Neural progenitor cell (in vitro differentiated cells): ENCODE data around the gene TRABD.

Source experiments
- EZH2 ChIP-seq: fragments of 200-600 bp; sonication (generic); IDR thresholded peaks from 2 replicates; pipeline ENCODE4 v1.6.1; 2017; ENCODE audit warnings: antibody characterized with exemption, mild to moderate bottlenecking, moderate library complexity
- EZH2phosphoT487 ChIP-seq: fragments of 200-600 bp; sonication (generic); IDR thresholded peaks from 2 replicates; pipeline ENCODE4 v1.6.1; 2017; ENCODE audit warnings: antibody characterized with exemption
- TF ChIP-seq, protein P1 (sequence below): fragments of 200-600 bp; sonication (generic); IDR thresholded peaks from 2 replicates; pipeline ENCODE4 v1.5.1; 2017; ENCODE audit warnings: antibody characterized with exemption, mild to moderate bottlenecking

DNA sequence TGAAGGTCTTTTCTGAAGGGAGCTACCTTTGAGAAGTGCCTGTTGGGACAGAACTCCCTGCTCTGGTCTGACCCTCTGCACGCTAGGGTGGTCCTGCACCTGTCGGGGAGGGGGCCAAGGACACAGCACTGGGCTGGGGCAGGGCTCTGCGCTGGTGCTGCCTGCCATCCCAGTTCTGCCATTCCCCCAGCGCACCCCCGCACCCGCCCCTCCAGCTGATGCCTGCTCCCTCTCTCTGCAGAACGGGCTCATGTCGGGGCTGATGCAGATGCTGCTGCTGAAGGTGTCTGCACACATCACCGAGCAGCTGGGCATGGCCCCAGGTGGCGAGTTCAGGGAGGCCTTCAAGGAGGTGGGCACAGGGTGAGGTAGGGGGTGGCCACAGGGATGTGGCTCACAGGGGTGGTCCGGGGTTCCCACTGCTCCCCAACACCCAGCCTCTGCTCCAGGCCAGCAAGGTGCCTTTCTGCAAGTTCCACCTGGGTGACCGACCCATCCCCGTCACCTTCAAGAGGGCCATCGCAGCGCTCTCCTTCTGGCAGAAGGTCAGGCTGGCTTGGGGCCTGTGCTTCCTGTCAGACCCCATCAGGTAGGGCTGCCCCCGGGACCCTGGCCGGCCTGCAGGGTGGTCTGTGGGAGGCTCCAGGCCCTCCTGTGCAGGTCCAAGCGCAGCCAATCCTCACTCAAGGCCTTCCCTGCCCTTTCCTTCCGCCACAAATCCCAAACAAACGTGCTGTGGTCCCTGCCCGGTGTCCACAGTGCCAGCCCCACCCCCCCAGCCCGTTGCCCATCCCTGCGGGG lies 11.5 kb downstream of the TRABD start:
- TF ChIP-seq, protein P1, sequence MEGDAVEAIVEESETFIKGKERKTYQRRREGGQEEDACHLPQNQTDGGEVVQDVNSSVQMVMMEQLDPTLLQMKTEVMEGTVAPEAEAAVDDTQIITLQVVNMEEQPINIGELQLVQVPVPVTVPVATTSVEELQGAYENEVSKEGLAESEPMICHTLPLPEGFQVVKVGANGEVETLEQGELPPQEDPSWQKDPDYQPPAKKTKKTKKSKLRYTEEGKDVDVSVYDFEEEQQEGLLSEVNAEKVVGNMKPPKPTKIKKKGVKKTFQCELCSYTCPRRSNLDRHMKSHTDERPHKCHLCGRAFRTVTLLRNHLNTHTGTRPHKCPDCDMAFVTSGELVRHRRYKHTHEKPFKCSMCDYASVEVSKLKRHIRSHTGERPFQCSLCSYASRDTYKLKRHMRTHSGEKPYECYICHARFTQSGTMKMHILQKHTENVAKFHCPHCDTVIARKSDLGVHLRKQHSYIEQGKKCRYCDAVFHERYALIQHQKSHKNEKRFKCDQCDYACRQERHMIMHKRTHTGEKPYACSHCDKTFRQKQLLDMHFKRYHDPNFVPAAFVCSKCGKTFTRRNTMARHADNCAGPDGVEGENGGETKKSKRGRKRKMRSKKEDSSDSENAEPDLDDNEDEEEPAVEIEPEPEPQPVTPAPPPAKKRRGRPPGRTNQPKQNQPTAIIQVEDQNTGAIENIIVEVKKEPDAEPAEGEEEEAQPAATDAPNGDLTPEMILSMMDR: no peak
- TF ChIP-seq EZH2 (no peak), EZH2phosphoT487 (no peak)
